Neural cell (in vitro differentiated cells): ENCODE results near the gene ZNF514. TPM values are rescaled to one million over a fixed set of nuclear protein-coding genes. Genes with fewer than 3 reads are reported as not detected.

Experiments used
- H2AFZ ChIP-seq: fragments of 200-600, 300-800 bp; sonication (generic), shearing (Covaris generic); 2 replicates; pipeline ENCODE4 v1.6.0; 2014; ENCODE audit warnings: low read depth, mild to moderate bottlenecking, antibody characterized with exemption, low read length, moderate library complexity
- H3F3A ChIP-seq: fragments of 200-600 bp; shearing (Covaris generic); 2 replicates; pipeline ENCODE4 v1.6.1; 2016; ENCODE audit warnings: mild to moderate bottlenecking, moderate library complexity, mixed read lengths, antibody characterized with exemption, low read length; ENCODE audit not compliant: insufficient read depth, poor library complexity, severe bottlenecking
- H3K27ac ChIP-seq: fragments of 200-600, 300-800 bp; sonication (generic), shearing (Covaris generic); 2 replicates; pipeline ENCODE4 v1.5.1; 2014; ENCODE audit warnings: mild to moderate bottlenecking, low read length, moderate library complexity
- H3K27me3 ChIP-seq: fragments of 300-800, 200-600 bp; sonication (generic), shearing (Covaris generic); 2 replicates; pipeline ENCODE4 v1.6.0; 2014; ENCODE audit warnings: mild to moderate bottlenecking, low read depth, low read length, moderate library complexity; ENCODE audit not compliant: insufficient read depth
- H3K36me3 ChIP-seq: fragments of 300-800, 200-600 bp; sonication (generic), shearing (Covaris generic); 2 replicates; pipeline ENCODE4 v1.5.1; 2014; ENCODE audit warnings: mild to moderate bottlenecking, antibody characterized with exemption, low read length, moderate library complexity; ENCODE audit not compliant: insufficient read depth
- H3K4me2 ChIP-seq: fragments of 300-800, 200-600 bp; sonication (generic), shearing (Covaris generic); 2 replicates; pipeline ENCODE4 v1.6.0; 2014; ENCODE audit warnings: mild to moderate bottlenecking, low read length
- H3K4me3 ChIP-seq: fragments of 300-800, 200-600 bp; sonication (generic), shearing (Covaris generic); 2 replicates; pipeline ENCODE4 v1.5.1; 2014; ENCODE audit warnings: mild to moderate bottlenecking, low read length, moderate library complexity
- H3K79me2 ChIP-seq: fragments of 200-600 bp; shearing (Covaris generic); replicated peaks from 2 replicates; pipeline ENCODE4 v1.6.0; 2014; ENCODE audit warnings: mild to moderate bottlenecking, low read length, moderate library complexity; ENCODE audit not compliant: insufficient read depth
- H3K9ac ChIP-seq: fragments of 300-800, 200-600 bp; sonication (generic), shearing (Covaris generic); 2 replicates; pipeline ENCODE4 v1.6.1; 2016; ENCODE audit warnings: mild to moderate bottlenecking, low read length, mixed read lengths
- H3K9me2 ChIP-seq: fragments of 200-600 bp; shearing (Covaris generic); 2 replicates; pipeline ENCODE4 v1.6.1; 2016; ENCODE audit warnings: mild to moderate bottlenecking, low read length, mixed read lengths; ENCODE audit not compliant: insufficient read depth
- H3K9me3 ChIP-seq: fragments of 200-600, 300-800 bp; sonication (generic), shearing (Covaris generic); 2 replicates; pipeline ENCODE4 v1.6.1; 2016; ENCODE audit warnings: mild to moderate bottlenecking, mixed run types, low read length, moderate library complexity, mixed read lengths
- H4K20me1 ChIP-seq: fragments of 200-600 bp; shearing (Covaris generic); 2 replicates; pipeline ENCODE4 v1.6.1; 2016; ENCODE audit warnings: mild to moderate bottlenecking, mixed run types; ENCODE audit not compliant: insufficient read depth
- EP300 ChIP-seq: fragments of 450-650 bp; conservative IDR thresholded peaks from 2 replicates; pipeline ENCODE4 v1.6.1; 2014; ENCODE audit warnings: antibody characterized with exemption, mild to moderate bottlenecking, moderate library complexity; ENCODE audit not compliant: poor library complexity, severe bottlenecking
- EZH2 ChIP-seq: fragments of 200-600, 300-800 bp; shearing (Covaris generic), sonication (generic); IDR thresholded peaks from 2 replicates; pipeline ENCODE4 v1.6.1; 2014; ENCODE audit warnings: antibody characterized with exemption, low read length, borderline replicate concordance, mild to moderate bottlenecking; ENCODE audit not compliant: insufficient read depth, poor library complexity, severe bottlenecking
- MXI1 ChIP-seq: fragments of 450-650 bp; conservative IDR thresholded peaks from 2 replicates; pipeline ENCODE4 v1.6.1; 2014; ENCODE audit warnings: antibody characterized with exemption, mild to moderate bottlenecking; ENCODE audit not compliant: poor library complexity, severe bottlenecking
- POLR2AphosphoS5 ChIP-seq: IDR thresholded peaks from 2 replicates; pipeline ENCODE4 v1.6.1; 2012
- RAD21 ChIP-seq: fragments of 450-650 bp; conservative IDR thresholded peaks from 2 replicates; pipeline ENCODE4 v1.6.1; 2014; ENCODE audit warnings: antibody characterized with exemption, mild to moderate bottlenecking, moderate library complexity
- SMC3 ChIP-seq: fragments of 450-650 bp; conservative IDR thresholded peaks from 2 replicates; pipeline ENCODE4 v1.6.1; 2014; ENCODE audit warnings: antibody characterized with exemption, mild to moderate bottlenecking, moderate library complexity; ENCODE audit not compliant: poor library complexity
- TAF1 ChIP-seq: IDR thresholded peaks from 2 replicates; pipeline ENCODE4 v1.6.1; 2012; ENCODE audit warnings: low read depth
- polyA plus RNA-seq: library from polyadenylated mRNA; depleted of rRNA; stranded (reverse); fragments of >200 nt; gene quantifications from 2 replicates; pipeline ENCODE4 v1.2.3, GENCODE V29; 2014
- TF ChIP-seq, protein P1 (sequence below): fragments of 450-650 bp; IDR thresholded peaks from 2 replicates; pipeline ENCODE4 v1.5.1; 2014; ENCODE audit warnings: antibody characterized with exemption, mild to moderate bottlenecking, moderate library complexity; ENCODE audit not compliant: poor library complexity, severe bottlenecking
- TF ChIP-seq, protein P2 (sequence below): IDR thresholded peaks from 2 replicates; pipeline ENCODE4 v1.6.1; 2012; ENCODE audit warnings: borderline replicate concordance

The ZNF514 gene
- polyA plus RNA-seq, 1 donor from 2014 or later, result 32.8 TPM

DNA sequence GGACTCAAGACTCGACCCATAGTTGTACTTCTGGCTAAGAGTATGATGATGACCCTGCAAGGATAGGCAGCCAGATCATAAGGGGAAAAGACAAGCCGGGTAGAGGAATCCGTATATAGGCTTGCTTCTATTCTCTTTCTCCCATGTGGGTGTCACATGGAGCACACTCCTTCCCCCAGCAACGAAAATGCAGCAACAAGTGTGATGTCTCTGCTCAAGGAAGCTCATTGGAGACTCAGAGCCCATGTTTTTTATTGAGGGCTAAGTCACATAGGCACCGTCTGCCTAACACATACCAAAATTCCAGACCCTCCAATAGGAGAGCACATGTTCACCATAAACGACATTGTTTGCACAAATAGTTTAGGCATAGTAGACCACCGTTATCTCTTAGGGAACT lies 12.3 kb upstream of the ZNF514 start:
- H4K20me1 ChIP-seq, result no peaks in the 10 kb centered on the region
- H3K36me3 ChIP-seq, result no peaks in the 10 kb centered on the region
- H3K27me3 ChIP-seq, result no peaks in the 10 kb centered on the region
- H3K27ac ChIP-seq, result no peak overlapping the region
- TF ChIP-seq, protein P1, sequence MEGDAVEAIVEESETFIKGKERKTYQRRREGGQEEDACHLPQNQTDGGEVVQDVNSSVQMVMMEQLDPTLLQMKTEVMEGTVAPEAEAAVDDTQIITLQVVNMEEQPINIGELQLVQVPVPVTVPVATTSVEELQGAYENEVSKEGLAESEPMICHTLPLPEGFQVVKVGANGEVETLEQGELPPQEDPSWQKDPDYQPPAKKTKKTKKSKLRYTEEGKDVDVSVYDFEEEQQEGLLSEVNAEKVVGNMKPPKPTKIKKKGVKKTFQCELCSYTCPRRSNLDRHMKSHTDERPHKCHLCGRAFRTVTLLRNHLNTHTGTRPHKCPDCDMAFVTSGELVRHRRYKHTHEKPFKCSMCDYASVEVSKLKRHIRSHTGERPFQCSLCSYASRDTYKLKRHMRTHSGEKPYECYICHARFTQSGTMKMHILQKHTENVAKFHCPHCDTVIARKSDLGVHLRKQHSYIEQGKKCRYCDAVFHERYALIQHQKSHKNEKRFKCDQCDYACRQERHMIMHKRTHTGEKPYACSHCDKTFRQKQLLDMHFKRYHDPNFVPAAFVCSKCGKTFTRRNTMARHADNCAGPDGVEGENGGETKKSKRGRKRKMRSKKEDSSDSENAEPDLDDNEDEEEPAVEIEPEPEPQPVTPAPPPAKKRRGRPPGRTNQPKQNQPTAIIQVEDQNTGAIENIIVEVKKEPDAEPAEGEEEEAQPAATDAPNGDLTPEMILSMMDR, result no peak
- no peak for TF ChIP-seq POLR2AphosphoS5
- no peak for TF ChIP-seq RAD21
- no peak for TF ChIP-seq EP300
- TF ChIP-seq TAF1, result no peak
- TF ChIP-seq MXI1, result no peak
- TF ChIP-seq EZH2, result no peak
- TF ChIP-seq, protein P2, sequence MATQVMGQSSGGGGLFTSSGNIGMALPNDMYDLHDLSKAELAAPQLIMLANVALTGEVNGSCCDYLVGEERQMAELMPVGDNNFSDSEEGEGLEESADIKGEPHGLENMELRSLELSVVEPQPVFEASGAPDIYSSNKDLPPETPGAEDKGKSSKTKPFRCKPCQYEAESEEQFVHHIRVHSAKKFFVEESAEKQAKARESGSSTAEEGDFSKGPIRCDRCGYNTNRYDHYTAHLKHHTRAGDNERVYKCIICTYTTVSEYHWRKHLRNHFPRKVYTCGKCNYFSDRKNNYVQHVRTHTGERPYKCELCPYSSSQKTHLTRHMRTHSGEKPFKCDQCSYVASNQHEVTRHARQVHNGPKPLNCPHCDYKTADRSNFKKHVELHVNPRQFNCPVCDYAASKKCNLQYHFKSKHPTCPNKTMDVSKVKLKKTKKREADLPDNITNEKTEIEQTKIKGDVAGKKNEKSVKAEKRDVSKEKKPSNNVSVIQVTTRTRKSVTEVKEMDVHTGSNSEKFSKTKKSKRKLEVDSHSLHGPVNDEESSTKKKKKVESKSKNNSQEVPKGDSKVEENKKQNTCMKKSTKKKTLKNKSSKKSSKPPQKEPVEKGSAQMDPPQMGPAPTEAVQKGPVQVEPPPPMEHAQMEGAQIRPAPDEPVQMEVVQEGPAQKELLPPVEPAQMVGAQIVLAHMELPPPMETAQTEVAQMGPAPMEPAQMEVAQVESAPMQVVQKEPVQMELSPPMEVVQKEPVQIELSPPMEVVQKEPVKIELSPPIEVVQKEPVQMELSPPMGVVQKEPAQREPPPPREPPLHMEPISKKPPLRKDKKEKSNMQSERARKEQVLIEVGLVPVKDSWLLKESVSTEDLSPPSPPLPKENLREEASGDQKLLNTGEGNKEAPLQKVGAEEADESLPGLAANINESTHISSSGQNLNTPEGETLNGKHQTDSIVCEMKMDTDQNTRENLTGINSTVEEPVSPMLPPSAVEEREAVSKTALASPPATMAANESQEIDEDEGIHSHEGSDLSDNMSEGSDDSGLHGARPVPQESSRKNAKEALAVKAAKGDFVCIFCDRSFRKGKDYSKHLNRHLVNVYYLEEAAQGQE, result no peak
- TF ChIP-seq SMC3, result no peak
- no peaks in the 10 kb centered on the region for H3K9me2 ChIP-seq
- no peak overlapping the region for H3K4me3 ChIP-seq
- peaks cover 22% of the 10 kb centered on the region for H3K9me3 ChIP-seq
- no peaks in the 10 kb centered on the region for H3K79me2 ChIP-seq
- H2AFZ ChIP-seq, result no peak overlapping the region
- H3K9ac ChIP-seq, result no peak overlapping the region
- no peaks in the 10 kb centered on the region for H3F3A ChIP-seq
- no peak overlapping the region for H3K4me2 ChIP-seq

DNA sequence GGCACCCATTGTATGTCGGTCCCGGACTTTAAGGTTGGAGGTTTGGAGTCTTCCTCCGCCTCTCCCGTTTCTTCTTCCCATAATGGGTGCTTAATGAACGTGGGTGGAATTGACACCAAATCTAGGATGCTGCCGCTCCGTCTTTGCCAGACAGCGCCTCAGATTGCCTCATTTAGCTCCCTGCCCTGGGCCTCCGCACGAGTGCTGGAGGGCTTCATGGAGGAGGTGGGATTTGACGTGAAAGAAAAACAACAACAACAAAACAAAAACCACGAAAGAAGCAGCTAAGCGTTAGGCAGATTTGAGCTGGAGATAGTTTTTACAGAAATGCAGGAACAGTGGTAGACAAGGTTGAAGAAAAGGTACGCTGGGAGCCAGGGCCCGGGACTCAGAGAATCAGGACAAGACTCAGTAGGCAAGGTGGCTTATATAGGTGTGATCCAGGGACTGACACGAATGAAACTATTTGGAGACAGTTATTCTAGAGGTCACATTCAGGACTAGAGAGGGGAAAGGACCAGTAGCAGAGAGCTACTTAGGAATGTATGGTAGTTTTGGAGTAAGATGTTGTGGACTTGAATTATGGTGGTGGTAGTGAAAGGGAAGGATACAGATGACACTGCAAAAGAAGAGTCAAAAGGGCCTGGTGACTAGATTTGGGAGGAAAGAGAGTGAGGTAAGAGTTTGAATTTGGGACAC lies 6.6 kb upstream of the ZNF514 start:
- no peaks in the 10 kb centered on the region for H3K27me3 ChIP-seq
- TF ChIP-seq SMC3 (no peak), MXI1 (no peak), TAF1 (no peak), EP300 (no peak), EZH2 (no peak), POLR2AphosphoS5 (no peak), RAD21 (no peak)
- TF ChIP-seq, protein P2, result no peak
- TF ChIP-seq, protein P1, result no peak
- H3K4me2 ChIP-seq, result peak overlapping the region; percentile 96
- H3K9me3 ChIP-seq, result no peaks in the 10 kb centered on the region
- no peaks in the 10 kb centered on the region for H3K9me2 ChIP-seq
- peak overlapping the region; percentile 93 for H2AFZ ChIP-seq
- H3K27ac ChIP-seq, result peak overlapping the region; percentile 95
- no peaks in the 10 kb centered on the region for H3K36me3 ChIP-seq
- peak overlapping the region; percentile 83 for H3K4me3 ChIP-seq
- H3K9ac ChIP-seq, result peak overlapping the region; percentile 87
- peaks cover 18% of the 10 kb centered on the region for H3K79me2 ChIP-seq
- no peaks in the 10 kb centered on the region for H3F3A ChIP-seq
- H4K20me1 ChIP-seq, result no peaks in the 10 kb centered on the region
